Inflammatory macrophage treated with lipopolysaccharide for 1 hour (primary cell): Measurements from ENCODE around the gene RHOF.
A peak's percentile ranks its signal among the peaks of the same experiment; 100 is the strongest.
"Not testable (repeated sequence)": the region's sequence is repeated elsewhere in the genome, so short reads cannot be mapped to it uniquely, and the experiment has no call there.

Source experiments
- DNase-seq, 2 donors: peaks; one replicate each; pipeline ENCODE4 v3.0.0-alpha.2; 2020 to 2022

RHOF gene

GRCh38 chr12:121773011-121773777, 20.3 kb downstream of the RHOF start:
- DNase-seq = peak; percentile 56 to 67

- DNase-seq = no peak
Observed at GRCh38 chr12:121770813-121771625, 22.5 kb downstream of the RHOF start.

- no peak for DNase-seq
Observed at GRCh38 chr12:121770388-121770787, 23.1 kb downstream of the RHOF start.

GRCh38 chr12:121769831-121770301, 23.6 kb downstream of the RHOF start:
- DNase-seq = peak in 1 of 2 donors; percentile 12

- no peak for DNase-seq
Observed at GRCh38 chr12:121769297-121769830, 24.1 kb downstream of the RHOF start.

- no peak for DNase-seq
Observed at GRCh38 chr12:121767525-121768016, 25.9 kb downstream of the RHOF start.

- DNase-seq = no peak
Observed at GRCh38 chr12:121766290-121767039, 27.0 kb downstream of the RHOF start.

GRCh38 chr12:121765573-121765972, 27.9 kb downstream of the RHOF start:
- DNase-seq = no peak

GRCh38 chr12:121764808-121765207, 28.7 kb downstream of the RHOF start:
- DNase-seq = no peak

GRCh38 chr12:121762269-121762668, 31.2 kb downstream of the RHOF start:
- DNase-seq = no peak

GRCh38 chr12:121758536-121758935, 35.0 kb downstream of the RHOF start:
- DNase-seq = not testable (repeated sequence)

- DNase-seq = no peak
Observed at GRCh38 chr12:121755591-121755990, 37.9 kb downstream of the RHOF start.

- no peak for DNase-seq
Observed at GRCh38 chr12:121754836-121755235, 38.7 kb downstream of the RHOF start.

- DNase-seq = no peak
Observed at GRCh38 chr12:121753844-121754264, 39.6 kb downstream of the RHOF start.

- no peak for DNase-seq
Observed at GRCh38 chr12:121751749-121752351, 41.6 kb downstream of the RHOF start.

- DNase-seq = no peak
Observed at GRCh38 chr12:121751034-121751433, 42.5 kb downstream of the RHOF start.

- no peak for DNase-seq
Observed at GRCh38 chr12:121750507-121750955, 43.0 kb downstream of the RHOF start.

- no peak for DNase-seq
Observed at GRCh38 chr12:121749267-121749666, 44.2 kb downstream of the RHOF start.

- peak; percentile 60 to 85 for DNase-seq
Observed at GRCh38 chr12:121748571-121749265, 44.8 kb downstream of the RHOF start.

- DNase-seq = no peak
Observed at GRCh38 chr12:121748218-121748570, 45.3 kb downstream of the RHOF start.

- not testable (repeated sequence) for DNase-seq
Observed at GRCh38 chr12:121745545-121745944, 47.9 kb downstream of the RHOF start.

GRCh38 chr12:121741743-121742142, 51.7 kb downstream of the RHOF start:
- peak; percentile 19 to 49 for DNase-seq
